H1 (cell line): ENCODE data around the gene B4GALT5. TPM values are rescaled to one million over a fixed set of nuclear protein-coding genes. Genes with fewer than 3 reads are reported as not detected.

Experiments
- ASH2L ChIP-seq: fragments of 200-600, 300-600 bp; sonication (generic); IDR thresholded peaks from one replicate; pipeline ENCODE4 v1.7.1; 2017; ENCODE audit warnings: low read length
- GABPA ChIP-seq: IDR thresholded peaks from 2 replicates; pipeline ENCODE4 v1.6.1; 2011; ENCODE audit warnings: mild to moderate bottlenecking, low read length, moderate library complexity, borderline replicate concordance; ENCODE audit not compliant: insufficient read depth
- JUND ChIP-seq: IDR thresholded peaks from 2 replicates; pipeline ENCODE4 v1.6.1; 2011; ENCODE audit warnings: mild to moderate bottlenecking, improper control_type of control experiment, low read length
- MAX ChIP-seq: IDR thresholded peaks from 2 replicates; pipeline ENCODE4 v1.6.1; 2012; ENCODE audit warnings: inconsistent platforms
- POU5F1 ChIP-seq: IDR thresholded peaks from 2 replicates; pipeline ENCODE4 v1.6.1; 2011; ENCODE audit warnings: low read depth, mild to moderate bottlenecking, low read length, moderate library complexity
- RXRA ChIP-seq: IDR thresholded peaks from 2 replicates; pipeline ENCODE4 v1.6.1; 2011; ENCODE audit warnings: low read depth, mild to moderate bottlenecking, low read length, moderate library complexity; ENCODE audit not compliant: insufficient read depth
- SIN3A ChIP-seq, 2 experiments: IDR thresholded peaks in 1 of 2; conservative IDR thresholded peaks in 1 of 2; 2 replicates each; pipeline ENCODE4 v1.6.1; 2011 to 2012; ENCODE audit warnings: low read length in 2 of 2, improper control_type of control experiment in 1 of 2, low read depth in 1 of 2, mild to moderate bottlenecking in 1 of 2
- USF2 ChIP-seq: IDR thresholded peaks from 2 replicates; pipeline ENCODE4 v1.6.1; 2011; ENCODE audit warnings: low read length, improper control_type of control experiment
- polyA plus RNA-seq, 7 experiments: library from polyadenylated mRNA; depleted of rRNA in 3 of 7; stranded (reverse) in 5 of 7; unstranded in 2 of 7; fragments of >200 nt in 5 of 7; fragments of 200-250 nt in 2 of 7; gene quantifications; 1 replicate in 5 of 7; 2 replicates in 1 of 7; 4 replicates in 1 of 7; pipeline versions ENCODE4 v1.2.1 to v1.2.3, GENCODE V29; 2011 to 2013; ENCODE audit warnings: missing spikeins in 2 of 7, mixed read lengths in 2 of 7
- total RNA-seq: library from RNA; stranded (reverse); fragmentation: NEBNext Ultra II Directional; extraction: Animal tissue kit (Norgen Biotek cat#: 25700); gene quantifications from 2 replicates; pipeline ENCODE4 v1.2.1, GENCODE V29; 2021

B4GALT5 gene
- total and polyA plus RNA-seq, 2 of the 8 experiments (the other 6 are each of a cell fraction or from before 2014, with no cell fraction given) = 46.5 to 75.4 TPM

- TF ChIP-seq USF2 (no peak), POU5F1 (no peak), GABPA (no peak), MAX (no peak), RXRA (no peak), ASH2L (no peak), SIN3A (conservative IDR thresholded peaks at IDR 0.05 in 1 of 2, IDR thresholded peaks at IDR 0.05 in 1 of 2; ENCODE audit: low read depth in 1 of 2, low read length in 2 of 2) (no peak), JUND (no peak)
These were observed 94.3 kb downstream of the B4GALT5 start (continued) for GRCh38 chr20:49619113-49620048.
